Lower lobe of right lung (tissue), 2 donors: ENCODE data around the gene RADIL. TPM values are rescaled to one million over a fixed set of nuclear protein-coding genes. Genes with fewer than 3 reads are reported as not detected.

Source experiments
- ATAC-seq, 2 donors: fragments of 200-7000 bp; cut with Tn5 transposase; one replicate each; pipeline ENCODE4 v1.9.1; 2020 to 2022; ENCODE audit warnings: mild to moderate bottlenecking in 2 of 2, moderate library complexity in 2 of 2
- DNase-seq: peaks from one replicate; pipeline ENCODE4 v3.0.0-alpha.2; 2020
- H3K27ac ChIP-seq: fragments of 200-600 bp; one replicate; pipeline ENCODE4 v1.8.0; 2022
- H3K27me3 ChIP-seq: fragments of 200-600 bp; one replicate; pipeline ENCODE4 v1.8.0; 2022; ENCODE audit warnings: low read depth
- H3K36me3 ChIP-seq: fragments of 200-600 bp; one replicate; pipeline ENCODE4 v1.8.0; 2022; ENCODE audit warnings: mild to moderate bottlenecking
- H3K4me1 ChIP-seq: fragments of 200-600 bp; one replicate; pipeline ENCODE4 v1.8.0; 2022
- H3K4me3 ChIP-seq: fragments of 200-600 bp; one replicate; pipeline ENCODE4 v1.8.0; 2022; ENCODE audit warnings: mild to moderate bottlenecking
- H3K9me3 ChIP-seq: fragments of 200-600 bp; one replicate; pipeline ENCODE4 v1.8.0; 2022
- CTCF ChIP-seq: fragments of 200-600 bp; IDR thresholded peaks from one replicate; pipeline ENCODE4 v1.8.0; 2022; ENCODE audit warnings: antibody characterized with exemption, mild to moderate bottlenecking
- intact Hi-C: fragments of 100-400 bp; cut with DNase I; formaldehyde crosslinking; loops from one replicate; pipeline ENCODE4 v1.11.0; 2022
- long read RNA-seq: library from polyadenylated mRNA; unstranded; transcript quantifications from one replicate; pipeline ENCODE4 v2.0.0, GENCODE V29; 2021
- total RNA-seq: library from RNA; stranded (reverse); fragmentation: NEBNext Ultra II Directional; extraction: Animal tissue kit (Norgen Biotek cat#: 25700); gene quantifications from one replicate; pipeline ENCODE4 v1.2.1, GENCODE V29; 2021
- donor health status: DM: no; HTN: yes; CAD: no; lungs with severe emphysema.

Gene RADIL
- total RNA-seq: 9.7 TPM
- long read RNA-seq, partial matches to known transcripts: 6 of 9 reads
- long read RNA-seq, other reads (novel, unspliced or antisense): 2 of 9 reads

GRCh38 chr7:4883372-4884144, at the start of gene RADIL:
TSS of gene RADIL (minus strand) at chr7:4883716. CDS start at chr7:4878139, 5,577 bp downstream.
- intact Hi-C loops: no loop called here
- ATAC-seq (peak; percentile 93 to 96), DNase-seq (peak; percentile 94)
- Histone ChIP-seq H3K4me3 (peak within 1 kb of the TSS; percentile 74), H3K27ac (peak within 1 kb of the TSS; percentile 75), H3K27me3 (no peaks in the 10 kb centered on the region), H3K9me3 (no peaks in the 10 kb centered on the region), H3K4me1 (peaks cover 29% of the 10 kb centered on the region), H3K36me3 (no peaks in the 10 kb centered on the region)
- peak; percentile 88 for TF ChIP-seq CTCF

GRCh38 chr7:4931943-4932342, 48.4 kb upstream of the RADIL start:
- TF ChIP-seq CTCF: no peak
- DNase-seq (no peak), ATAC-seq (peak in 1 of 2 donors; percentile 29)
- no peaks in the 10 kb centered on the region for H3K4me1 ChIP-seq
- peaks cover 11% of the 10 kb centered on the region for H3K27me3 ChIP-seq
- no peak overlapping the region for H3K4me3 ChIP-seq
- no peaks in the 10 kb centered on the region for H3K36me3 ChIP-seq
- intact Hi-C loops: no loop called here
- no peak overlapping the region for H3K27ac ChIP-seq
- no peaks in the 10 kb centered on the region for H3K9me3 ChIP-seq

- Histone ChIP-seq H3K9me3 (no peaks in the 10 kb centered on the region), H3K27ac (no peak overlapping the region), H3K36me3 (no peaks in the 10 kb centered on the region), H3K4me1 (no peaks in the 10 kb centered on the region), H3K4me3 (no peak overlapping the region), H3K27me3 (peaks cover 8% of the 10 kb centered on the region)
- intact Hi-C loops: no loop called here
- no peak for ATAC-seq
- no peak for TF ChIP-seq CTCF
- DNase-seq: no peak
Observed at GRCh38 chr7:4929005-4929404, 45.5 kb upstream of the RADIL start.

DNA sequence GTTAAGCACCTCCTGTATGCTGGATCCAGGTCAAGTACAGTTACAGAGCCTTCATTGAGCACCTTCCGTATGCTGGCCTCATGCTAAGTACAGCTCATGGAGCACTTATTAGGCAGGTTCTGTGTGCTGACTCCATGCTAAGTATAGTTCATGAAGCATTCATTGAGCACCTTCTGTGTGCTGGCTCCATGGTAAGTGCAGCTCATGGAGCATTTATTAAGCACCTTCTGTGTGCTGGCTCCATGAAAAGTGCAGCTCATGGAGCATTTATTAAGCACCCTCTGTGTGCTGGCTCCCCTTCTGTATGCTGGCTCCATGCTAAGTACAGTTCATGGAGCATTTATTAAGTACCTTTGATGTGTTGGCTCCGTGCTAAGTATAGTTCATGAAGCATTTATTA, 44.9 kb upstream of the RADIL start:
- no peak for TF ChIP-seq CTCF
- H3K27ac ChIP-seq: no peak overlapping the region
- no peak overlapping the region for H3K4me3 ChIP-seq
- ATAC-seq: no peak
- H3K9me3 ChIP-seq: no peaks in the 10 kb centered on the region
- intact Hi-C loops: no loop called here
- no peaks in the 10 kb centered on the region for H3K4me1 ChIP-seq
- peaks cover 8% of the 10 kb centered on the region for H3K27me3 ChIP-seq
- no peak for DNase-seq
- no peaks in the 10 kb centered on the region for H3K36me3 ChIP-seq

DNA sequence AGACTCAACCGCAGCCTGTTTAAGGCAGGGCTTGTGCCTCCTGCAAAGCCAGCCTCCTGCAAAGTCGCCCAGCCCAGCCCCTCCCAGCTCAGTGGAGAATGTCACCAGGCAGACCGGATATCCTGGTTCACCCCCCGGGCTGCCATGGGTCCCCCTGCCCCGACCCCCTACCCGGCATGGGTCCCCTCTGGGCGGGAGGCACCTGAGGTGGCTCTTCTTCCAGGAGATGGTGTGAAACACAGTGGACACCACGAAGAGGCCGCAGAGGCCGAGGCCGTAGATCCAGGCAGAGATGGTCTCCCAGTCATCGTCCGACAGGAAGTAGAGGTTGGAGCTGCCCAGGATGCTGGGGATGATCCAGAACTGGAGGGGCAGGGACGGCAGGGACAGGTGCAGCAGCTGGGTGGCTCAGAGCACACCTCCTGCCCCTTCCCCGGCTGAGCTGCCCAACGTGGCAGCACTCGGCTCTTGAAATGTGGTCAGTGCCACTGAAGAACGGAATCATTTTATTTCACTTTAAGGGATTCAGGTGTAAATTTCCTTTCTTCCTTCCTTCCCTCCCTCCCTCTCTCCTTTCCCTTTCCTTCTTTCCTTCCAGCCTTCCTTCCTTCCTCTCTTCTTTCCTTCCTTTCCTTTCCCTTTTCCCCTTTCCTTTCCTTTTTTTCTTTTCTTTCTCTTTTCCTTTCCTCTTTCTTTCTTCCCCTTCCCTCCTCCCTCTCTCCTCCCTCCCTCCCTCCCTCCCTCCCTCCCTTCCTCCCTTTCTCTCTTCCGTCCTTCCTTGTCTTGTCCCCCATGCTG, 36.7 kb upstream of the RADIL start:
- ATAC-seq: peak in 1 of 2 donors; percentile 25
- Histone ChIP-seq H3K4me3 (no peak overlapping the region), H3K9me3 (no peaks in the 10 kb centered on the region), H3K36me3 (no peaks in the 10 kb centered on the region), H3K27ac (no peak overlapping the region), H3K4me1 (no peaks in the 10 kb centered on the region), H3K27me3 (no peaks in the 10 kb centered on the region)
- no peak for TF ChIP-seq CTCF
- no peak for DNase-seq
- intact Hi-C loops: no loop called here
